ENCODE data around the gene DAZAP1.

The DAZAP1 gene

DNA sequence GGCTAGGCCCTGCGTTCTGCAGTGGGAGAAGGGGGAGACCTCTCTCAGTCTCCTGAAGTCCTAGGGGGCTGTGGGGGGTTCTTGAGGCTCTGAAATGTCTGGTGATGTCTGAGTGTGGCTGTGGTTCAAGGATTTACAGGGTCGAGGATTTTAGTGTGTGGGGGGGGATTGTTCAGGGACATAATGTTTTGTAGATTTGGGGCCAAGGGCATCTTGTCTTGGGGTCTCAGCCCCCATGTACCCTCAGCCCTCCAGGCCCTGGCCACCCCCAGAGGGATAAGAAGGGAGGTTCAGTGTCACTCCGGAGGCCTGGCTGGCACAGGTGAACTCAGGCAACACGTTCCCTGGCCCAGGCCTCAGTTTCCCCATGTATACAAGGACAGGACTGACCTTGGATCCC, 40.1 kb downstream of the DAZAP1 start:
- TF ChIP-seq, protein P1, sequence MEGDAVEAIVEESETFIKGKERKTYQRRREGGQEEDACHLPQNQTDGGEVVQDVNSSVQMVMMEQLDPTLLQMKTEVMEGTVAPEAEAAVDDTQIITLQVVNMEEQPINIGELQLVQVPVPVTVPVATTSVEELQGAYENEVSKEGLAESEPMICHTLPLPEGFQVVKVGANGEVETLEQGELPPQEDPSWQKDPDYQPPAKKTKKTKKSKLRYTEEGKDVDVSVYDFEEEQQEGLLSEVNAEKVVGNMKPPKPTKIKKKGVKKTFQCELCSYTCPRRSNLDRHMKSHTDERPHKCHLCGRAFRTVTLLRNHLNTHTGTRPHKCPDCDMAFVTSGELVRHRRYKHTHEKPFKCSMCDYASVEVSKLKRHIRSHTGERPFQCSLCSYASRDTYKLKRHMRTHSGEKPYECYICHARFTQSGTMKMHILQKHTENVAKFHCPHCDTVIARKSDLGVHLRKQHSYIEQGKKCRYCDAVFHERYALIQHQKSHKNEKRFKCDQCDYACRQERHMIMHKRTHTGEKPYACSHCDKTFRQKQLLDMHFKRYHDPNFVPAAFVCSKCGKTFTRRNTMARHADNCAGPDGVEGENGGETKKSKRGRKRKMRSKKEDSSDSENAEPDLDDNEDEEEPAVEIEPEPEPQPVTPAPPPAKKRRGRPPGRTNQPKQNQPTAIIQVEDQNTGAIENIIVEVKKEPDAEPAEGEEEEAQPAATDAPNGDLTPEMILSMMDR (IDR thresholded peaks at IDR 0.05; ENCODE audit: low read depth, low read length, missing control alignments), result no peak
- no peak overlapping the region for H3K4me3 ChIP-seq (replicated peaks; ENCODE audit: low read depth, low read length)

DNA sequence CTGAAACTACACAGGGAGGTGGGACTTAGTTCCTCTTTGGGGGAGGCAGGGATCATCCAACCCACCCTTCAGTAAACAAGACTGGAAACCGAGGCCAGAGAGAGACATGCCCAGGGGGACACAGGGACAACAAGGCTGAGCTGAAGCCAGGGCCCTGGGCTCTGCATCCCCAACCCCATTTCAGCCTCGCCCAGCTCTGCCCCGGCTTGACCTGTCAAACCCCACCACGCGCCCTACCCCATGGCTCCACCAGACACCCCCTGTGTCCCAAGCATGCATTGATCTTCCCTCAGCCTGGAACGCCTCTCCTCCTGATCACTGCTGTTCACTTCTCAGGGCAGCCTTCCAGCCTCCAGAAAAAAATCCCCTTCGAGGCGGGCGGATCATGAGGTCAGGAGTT, 40.6 kb downstream of the DAZAP1 start:
- TF ChIP-seq, protein P1 (IDR thresholded peaks at IDR 0.05; ENCODE audit: low read depth, low read length, missing control alignments), result no peak
- DNase-seq (ENCODE audit: extremely low read depth, low read depth), result no peak
- H3K4me3 ChIP-seq (replicated peaks; ENCODE audit: low read depth, low read length), result no peak overlapping the region

More for the DNA sequence above, 40.1 kb downstream of the DAZAP1 start:
- no peak for DNase-seq (ENCODE audit: extremely low read depth, low read depth)

DNA sequence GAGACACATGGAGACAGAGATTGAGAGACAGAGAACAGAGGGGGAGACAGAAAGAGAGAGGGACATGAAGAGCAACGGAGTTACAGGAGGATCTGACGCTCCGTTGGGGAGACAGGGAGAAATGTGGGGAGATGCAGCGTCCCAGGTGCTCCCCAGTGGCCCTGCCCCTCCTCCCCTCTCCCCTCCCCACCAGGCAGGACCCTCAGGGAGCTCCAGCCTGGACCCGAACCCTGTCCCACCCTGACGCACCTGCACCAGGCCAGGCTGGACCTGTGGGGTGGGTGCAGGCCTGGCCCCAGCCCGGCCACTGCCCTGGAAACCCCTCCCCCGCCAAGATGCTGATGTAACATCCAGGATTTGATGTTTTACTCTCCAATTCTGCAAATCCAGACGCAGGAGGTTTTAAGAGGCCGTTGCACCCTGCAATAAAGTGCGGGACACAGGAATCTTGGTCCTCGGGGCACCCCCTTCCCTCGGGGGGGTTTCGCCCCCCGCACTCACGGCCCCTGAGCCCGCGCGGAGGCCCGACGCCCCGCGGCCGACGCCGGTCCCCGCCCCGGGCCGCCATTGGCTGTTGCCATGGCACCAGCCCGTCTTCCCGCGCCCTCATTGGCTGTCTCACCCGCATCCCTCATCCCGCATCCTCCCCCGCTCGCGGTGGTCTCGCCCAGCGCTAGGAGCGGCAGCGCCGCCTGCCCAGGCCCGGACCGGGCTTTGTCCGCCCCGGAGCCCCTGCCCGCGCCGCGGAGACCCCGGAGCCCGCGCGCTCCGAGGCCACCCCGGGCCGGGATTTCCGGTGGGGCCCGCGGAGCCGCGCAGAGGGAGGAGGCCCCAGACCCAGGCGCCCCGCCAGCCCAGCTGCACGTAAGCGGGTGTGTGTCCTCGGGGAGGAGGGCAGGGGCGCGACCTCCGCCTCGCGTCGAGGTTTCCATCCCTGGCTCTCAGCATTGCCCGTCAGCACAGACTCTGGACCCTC, 42.4 kb downstream of the DAZAP1 start, which contains the start of gene APC2:
Gene APC2 (plus strand): TSS at position 655 of the 976 bp plus-strand sequence. CDS start 2,881 bp downstream, outside the sequence.
- TF ChIP-seq, protein P1 (IDR thresholded peaks at IDR 0.05; ENCODE audit: low read depth, low read length, missing control alignments), result no peak
- H3K4me3 ChIP-seq (replicated peaks; ENCODE audit: low read depth, low read length), result no peak within 1 kb of the TSS

DNA sequence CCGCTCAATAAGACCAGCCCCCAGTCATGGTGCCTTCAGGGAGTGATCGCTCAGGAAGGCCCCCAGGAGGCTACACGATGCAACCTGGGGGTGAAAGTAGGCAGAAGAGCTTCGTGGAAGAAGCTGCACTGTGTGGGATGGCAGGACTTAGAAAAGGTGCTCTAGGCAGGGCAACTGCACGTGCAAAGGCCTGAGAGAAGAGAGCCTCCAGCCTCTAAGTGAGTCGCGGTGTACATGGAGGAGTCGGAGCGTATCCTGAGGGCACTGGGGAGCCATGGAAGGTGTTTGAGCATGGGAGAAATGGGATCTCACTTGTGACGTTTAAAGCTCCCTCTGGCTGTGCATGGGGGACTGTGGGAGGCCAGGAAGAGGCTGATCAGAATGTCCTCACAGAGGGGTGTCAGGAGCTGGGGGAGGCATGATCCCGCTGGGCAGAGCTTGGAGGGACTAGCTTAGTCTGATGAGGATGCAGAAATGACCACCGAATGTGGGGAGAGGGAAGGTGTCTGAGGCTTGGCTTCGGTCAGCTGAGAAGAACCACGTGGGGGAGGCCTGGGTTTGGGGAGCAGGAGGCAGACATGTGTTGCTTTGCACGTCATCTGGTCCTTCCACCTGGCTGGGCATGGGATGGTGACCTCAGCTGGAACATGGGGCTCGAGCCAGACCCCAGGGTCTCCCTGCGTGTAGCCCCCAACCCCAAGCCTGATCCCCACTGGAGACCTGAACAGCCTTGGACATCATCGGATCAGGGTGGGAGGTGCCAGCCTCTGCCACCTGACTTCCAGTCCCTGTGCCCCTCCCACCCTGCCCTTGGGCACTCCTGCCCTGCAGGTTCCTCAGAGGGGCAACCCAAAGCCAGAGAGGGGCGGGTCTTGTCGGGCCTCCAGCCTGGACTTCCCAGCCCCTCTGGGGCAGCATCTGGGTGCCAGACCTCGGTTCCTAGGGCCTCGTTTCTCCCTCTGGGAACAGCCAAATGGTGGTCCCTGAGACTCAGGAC, 43.6 kb downstream of the DAZAP1 start:
- H3K4me3 ChIP-seq (replicated peaks; ENCODE audit: low read depth, low read length), result no peak overlapping the region
- DNase-seq (ENCODE audit: extremely low read depth, low read depth), result no peak
- TF ChIP-seq, protein P1 (IDR thresholded peaks at IDR 0.05; ENCODE audit: low read depth, low read length, missing control alignments), result no peak

More for the DNA sequence above, 42.4 kb downstream of the DAZAP1 start, which contains the start of gene APC2:
- no peak for DNase-seq (ENCODE audit: extremely low read depth, low read depth)

DNA sequence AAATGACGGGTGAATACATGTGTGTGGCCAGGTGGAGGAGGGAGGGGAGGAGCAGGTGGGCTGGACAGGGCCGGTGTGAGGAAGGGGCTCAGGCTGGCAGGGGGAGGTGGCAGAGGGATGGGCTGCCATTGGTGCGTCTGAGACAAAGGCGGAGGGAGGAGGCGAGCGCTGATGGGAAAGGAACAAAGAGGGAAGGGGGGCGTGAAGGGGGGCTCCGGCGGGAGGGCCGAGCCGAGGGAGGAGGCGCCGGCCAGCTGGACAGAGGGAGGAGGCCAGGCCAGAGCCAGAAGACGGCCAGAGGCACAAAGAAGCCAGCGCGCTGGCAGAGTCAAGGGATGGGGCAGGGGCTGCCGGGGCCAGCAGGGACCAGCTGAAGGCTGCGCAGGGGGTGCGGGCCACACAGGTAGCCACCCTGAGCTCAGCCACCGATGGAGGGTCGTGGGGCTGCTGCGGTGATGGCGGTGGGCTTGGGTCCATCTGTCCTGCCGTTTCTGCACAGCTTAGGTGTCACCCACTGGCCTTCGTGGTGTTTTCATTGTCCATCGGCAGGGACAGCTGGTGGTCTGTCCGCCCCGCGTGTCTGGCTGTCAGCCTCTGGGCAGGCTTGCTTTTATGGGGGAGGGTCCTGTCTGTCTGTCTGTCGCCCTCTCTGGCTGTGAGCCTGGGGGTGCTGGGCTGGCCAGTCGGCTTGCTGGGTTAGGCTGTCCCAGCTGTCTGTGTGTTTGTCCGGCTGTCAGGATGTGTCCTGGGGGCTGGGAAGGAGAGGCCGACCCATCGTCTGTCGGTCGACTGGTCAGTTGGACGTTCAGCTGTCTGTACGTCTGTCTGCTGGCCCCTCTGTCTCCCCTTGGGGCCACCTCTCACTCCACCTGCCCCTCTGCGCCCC, 44.8 kb downstream of the DAZAP1 start:
- TF ChIP-seq, protein P1 (IDR thresholded peaks at IDR 0.05; ENCODE audit: low read depth, low read length, missing control alignments), result no peak
- DNase-seq (ENCODE audit: extremely low read depth, low read depth), result no peak
- H3K4me3 ChIP-seq (replicated peaks; ENCODE audit: low read depth, low read length), result no peak overlapping the region

Data from HFF-Myc (cell line).